ENCODE data around the gene DEAF1.

DEAF1 gene

GRCh38 chr11:638631-639331 lies 56.2 kb downstream of the DEAF1 start:
- peaks cover 25% of the 10 kb centered on the region for H3K4me1 ChIP-seq (ENCODE audit: insufficient read depth, low read length)
- H3K36me3 ChIP-seq (ENCODE audit: insufficient read depth, low read length) = peaks cover 4% of the 10 kb centered on the region; the same call in 1 of the 2 replicates
- peaks cover 62% of the 10 kb centered on the region for H3K27me3 ChIP-seq (ENCODE audit: insufficient read depth, low read length)
- peak overlapping the region; percentile 86 for H3K27ac ChIP-seq (ENCODE audit: low read depth, low read length)
- peak overlapping the region; percentile 57 for H3K4me3 ChIP-seq (ENCODE audit: low read length)
- WGBS = 2% methylated on average over 28 of the region's 28 CpGs
- H3K9ac ChIP-seq (ENCODE audit: low read depth, low read length) = peak overlapping the region; percentile 77
- no peaks in the 10 kb centered on the region for H3K9me3 ChIP-seq (ENCODE audit: insufficient read depth, low read depth, low read length)

GRCh38 chr11:637593-638521 lies 57.2 kb downstream of the DEAF1 start:
- 2% methylated on average over 53 of the region's 55 CpGs for WGBS
- Histone ChIP-seq H3K9ac (ENCODE audit: low read depth, low read length) (peak overlapping the region; percentile 77), H3K27ac (ENCODE audit: low read depth, low read length) (peak overlapping the region; percentile 86; the same call in 1 of the 2 replicates)

GRCh38 chr11:637333-637592 lies 57.8 kb downstream of the DEAF1 start:
- Histone ChIP-seq H3K36me3 (ENCODE audit: insufficient read depth, low read length) (no peaks in the 10 kb centered on the region), H3K27me3 (ENCODE audit: insufficient read depth, low read length) (peaks cover 62% of the 10 kb centered on the region), H3K4me1 (ENCODE audit: insufficient read depth, low read length) (peaks cover 25% of the 10 kb centered on the region), H3K9ac (ENCODE audit: low read depth, low read length) (peak overlapping the region; percentile 77), H3K27ac (ENCODE audit: low read depth, low read length) (no peak overlapping the region), H3K9me3 (ENCODE audit: insufficient read depth, low read depth, low read length) (no peaks in the 10 kb centered on the region), H3K4me3 (ENCODE audit: low read length) (peak overlapping the region; percentile 57)
- WGBS = 1% methylated on average over 34 of the region's 34 CpGs

More at GRCh38 chr11:637593-638521, 57.2 kb downstream of the DEAF1 start:
- Histone ChIP-seq H3K4me3 (ENCODE audit: low read length) (peak overlapping the region; percentile 57), H3K36me3 (ENCODE audit: insufficient read depth, low read length) (no peaks in the 10 kb centered on the region), H3K27me3 (ENCODE audit: insufficient read depth, low read length) (peaks cover 62% of the 10 kb centered on the region), H3K9me3 (ENCODE audit: insufficient read depth, low read depth, low read length) (no peaks in the 10 kb centered on the region), H3K4me1 (ENCODE audit: insufficient read depth, low read length) (peaks cover 25% of the 10 kb centered on the region)

GRCh38 chr11:636511-637332 lies 58.3 kb downstream of the DEAF1 start, which contains the start of gene DRD4:
TSS of gene DRD4 (plus strand) at chr11:637269. CDS start at chr11:637305, 36 bp downstream.
- Histone ChIP-seq H3K9ac (ENCODE audit: low read depth, low read length) (peak within 1 kb of the TSS; percentile 77), H3K36me3 (ENCODE audit: insufficient read depth, low read length) (no peaks in the 10 kb centered on the region), H3K27me3 (ENCODE audit: insufficient read depth, low read length) (peaks cover 62% of the 10 kb centered on the region), H3K4me1 (ENCODE audit: insufficient read depth, low read length) (peaks cover 25% of the 10 kb centered on the region), H3K9me3 (ENCODE audit: insufficient read depth, low read depth, low read length) (no peaks in the 10 kb centered on the region), H3K27ac (ENCODE audit: low read depth, low read length) (peak within 1 kb of the TSS; percentile 86; the same call in 1 of the 2 replicates), H3K4me3 (ENCODE audit: low read length) (peak within 1 kb of the TSS; percentile 57)
- WGBS = 13% methylated on average over 100 of the region's 100 CpGs

- Histone ChIP-seq H3K9ac (ENCODE audit: low read depth, low read length) (no peak overlapping the region), H3K4me3 (ENCODE audit: low read length) (peak overlapping the region; percentile 57), H3K27me3 (ENCODE audit: insufficient read depth, low read length) (peaks cover 60% of the 10 kb centered on the region), H3K27ac (ENCODE audit: low read depth, low read length) (no peak overlapping the region), H3K4me1 (ENCODE audit: insufficient read depth, low read length) (peaks cover 25% of the 10 kb centered on the region), H3K9me3 (ENCODE audit: insufficient read depth, low read depth, low read length) (no peaks in the 10 kb centered on the region), H3K36me3 (ENCODE audit: insufficient read depth, low read length) (no peaks in the 10 kb centered on the region)
- 65% methylated on average over 22 of the region's 22 CpGs for WGBS
Measured at GRCh38 chr11:635945-636510, 59.0 kb downstream of the DEAF1 start.

GRCh38 chr11:630871-631270 lies 64.2 kb downstream of the DEAF1 start:
- 92% methylated on average over 5 of the region's 5 CpGs for WGBS
- H3K27me3 ChIP-seq (ENCODE audit: insufficient read depth, low read length) = peaks cover 18% of the 10 kb centered on the region
- no peak overlapping the region for H3K9ac ChIP-seq (ENCODE audit: low read depth, low read length)
- H3K27ac ChIP-seq (ENCODE audit: low read depth, low read length) = no peak overlapping the region
- H3K36me3 ChIP-seq (ENCODE audit: insufficient read depth, low read length) = no peaks in the 10 kb centered on the region
- no peak overlapping the region for H3K4me3 ChIP-seq (ENCODE audit: low read length)
- H3K9me3 ChIP-seq (ENCODE audit: insufficient read depth, low read depth, low read length) = no peaks in the 10 kb centered on the region
- H3K4me1 ChIP-seq (ENCODE audit: insufficient read depth, low read length) = no peaks in the 10 kb centered on the region

- Histone ChIP-seq H3K27me3 (ENCODE audit: insufficient read depth, low read length) (peaks cover 7% of the 10 kb centered on the region; the same call in 1 of the 2 replicates), H3K9me3 (ENCODE audit: insufficient read depth, low read depth, low read length) (no peaks in the 10 kb centered on the region), H3K36me3 (ENCODE audit: insufficient read depth, low read length) (no peaks in the 10 kb centered on the region), H3K9ac (ENCODE audit: low read depth, low read length) (no peak overlapping the region), H3K4me1 (ENCODE audit: insufficient read depth, low read length) (no peaks in the 10 kb centered on the region), H3K4me3 (ENCODE audit: low read length) (no peak overlapping the region), H3K27ac (ENCODE audit: low read depth, low read length) (no peak overlapping the region)
- 62% methylated on average over 9 of the region's 10 CpGs for WGBS
Measured at GRCh38 chr11:629237-629583, 65.8 kb downstream of the DEAF1 start.

GRCh38 chr11:628056-628455 lies 67.0 kb downstream of the DEAF1 start:
- Histone ChIP-seq H3K36me3 (ENCODE audit: insufficient read depth, low read length) (no peaks in the 10 kb centered on the region), H3K27ac (ENCODE audit: low read depth, low read length) (no peak overlapping the region), H3K4me3 (ENCODE audit: low read length) (no peak overlapping the region), H3K4me1 (ENCODE audit: insufficient read depth, low read length) (no peaks in the 10 kb centered on the region), H3K9ac (ENCODE audit: low read depth, low read length) (no peak overlapping the region), H3K9me3 (ENCODE audit: insufficient read depth, low read depth, low read length) (no peaks in the 10 kb centered on the region), H3K27me3 (ENCODE audit: insufficient read depth, low read length) (peaks cover 7% of the 10 kb centered on the region; the same call in 1 of the 2 replicates)
- 93% methylated on average over 31 of the region's 31 CpGs for WGBS

- H3K4me3 ChIP-seq (ENCODE audit: low read length) = no peak overlapping the region
- H3K27ac ChIP-seq (ENCODE audit: low read depth, low read length) = no peak overlapping the region
- no peak overlapping the region for H3K9ac ChIP-seq (ENCODE audit: low read depth, low read length)
- 23% methylated on average over 28 of the region's 28 CpGs for WGBS
- no peaks in the 10 kb centered on the region for H3K4me1 ChIP-seq (ENCODE audit: insufficient read depth, low read length)
- H3K9me3 ChIP-seq (ENCODE audit: insufficient read depth, low read depth, low read length) = no peaks in the 10 kb centered on the region
- no peaks in the 10 kb centered on the region for H3K36me3 ChIP-seq (ENCODE audit: insufficient read depth, low read length)
- H3K27me3 ChIP-seq (ENCODE audit: insufficient read depth, low read length) = peaks cover 7% of the 10 kb centered on the region; the same call in 1 of the 2 replicates
Measured at GRCh38 chr11:627308-627576, 67.8 kb downstream of the DEAF1 start.

GRCh38 chr11:626475-627307 lies 68.3 kb downstream of the DEAF1 start, which contains the start of gene SCT:
TSS of gene SCT (minus strand) at chr11:627181. CDS start at chr11:627143, 38 bp downstream.
- Histone ChIP-seq H3K9ac (ENCODE audit: low read depth, low read length) (no peak within 1 kb of the TSS), H3K9me3 (ENCODE audit: insufficient read depth, low read depth, low read length) (no peaks in the 10 kb centered on the region)

More at GRCh38 chr11:626475-627307, 68.3 kb downstream of the DEAF1 start, which contains the start of gene SCT:
- H3K27me3 ChIP-seq (ENCODE audit: insufficient read depth, low read length) = peaks cover 7% of the 10 kb centered on the region; the same call in 1 of the 2 replicates
- 11% methylated on average over 72 of the region's 72 CpGs for WGBS
- no peak within 1 kb of the TSS for H3K27ac ChIP-seq (ENCODE audit: low read depth, low read length)
- no peaks in the 10 kb centered on the region for H3K36me3 ChIP-seq (ENCODE audit: insufficient read depth, low read length)
- H3K4me3 ChIP-seq (ENCODE audit: low read length) = 0 out of 2 replicates have a peak within 1 kb of the TSS, but pooled peaks have one; percentile 21
- no peaks in the 10 kb centered on the region for H3K4me1 ChIP-seq (ENCODE audit: insufficient read depth, low read length)
